ENCODE data around the gene VAT1L. TPM values are rescaled to one million over a fixed set of nuclear protein-coding genes. Genes with fewer than 3 reads are reported as not detected.

The VAT1L gene
- total RNA-seq, 1 experiment from 2014 or later = 19.1 TPM

DNA sequence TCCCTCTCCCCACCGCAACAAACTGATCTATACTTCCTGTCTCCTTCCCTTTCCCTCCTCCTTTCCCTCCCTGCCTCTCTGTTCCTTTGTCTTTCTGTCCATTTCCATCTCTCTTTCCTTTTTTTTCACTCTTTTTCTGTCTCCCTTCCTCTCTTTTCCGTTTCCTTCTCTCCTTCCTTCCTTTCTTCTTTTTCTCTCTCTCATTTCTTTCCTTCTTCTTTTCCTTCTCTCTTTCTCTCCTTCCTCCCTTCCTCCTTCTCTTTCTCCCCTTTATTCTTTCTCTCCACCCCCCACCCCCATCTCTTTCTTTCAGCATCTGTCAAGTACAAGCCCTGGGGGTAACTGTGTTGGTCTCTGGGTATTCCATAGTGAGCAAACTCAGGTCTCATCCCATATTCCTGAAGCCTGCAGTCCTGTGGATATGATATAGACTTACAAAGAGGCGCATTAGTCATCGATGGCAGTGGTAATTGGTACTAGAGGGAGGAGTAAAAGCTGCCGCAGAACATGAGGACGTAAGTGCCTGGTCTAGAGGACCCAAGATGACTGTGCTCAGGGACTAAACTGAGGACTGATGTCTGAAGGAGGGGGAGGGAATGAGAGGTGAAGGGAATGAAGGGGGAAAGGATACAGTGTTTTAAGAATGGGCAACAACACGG is 50.4 kb downstream of the VAT1L start:
- Mint-ChIP-seq H3K9me3 (no peaks in the 10 kb centered on the region), H3K4me3 (no peak overlapping the region), H3K27me3 (ENCODE audit: low read depth) (no peaks in the 10 kb centered on the region), H3K27ac (peak overlapping the region; percentile 14; the same call in 1 of the 2 replicates), H3K36me3 (no peaks in the 10 kb centered on the region), H3K4me1 (peaks cover 31% of the 10 kb centered on the region)
- TF ChIP-seq, protein P1, sequence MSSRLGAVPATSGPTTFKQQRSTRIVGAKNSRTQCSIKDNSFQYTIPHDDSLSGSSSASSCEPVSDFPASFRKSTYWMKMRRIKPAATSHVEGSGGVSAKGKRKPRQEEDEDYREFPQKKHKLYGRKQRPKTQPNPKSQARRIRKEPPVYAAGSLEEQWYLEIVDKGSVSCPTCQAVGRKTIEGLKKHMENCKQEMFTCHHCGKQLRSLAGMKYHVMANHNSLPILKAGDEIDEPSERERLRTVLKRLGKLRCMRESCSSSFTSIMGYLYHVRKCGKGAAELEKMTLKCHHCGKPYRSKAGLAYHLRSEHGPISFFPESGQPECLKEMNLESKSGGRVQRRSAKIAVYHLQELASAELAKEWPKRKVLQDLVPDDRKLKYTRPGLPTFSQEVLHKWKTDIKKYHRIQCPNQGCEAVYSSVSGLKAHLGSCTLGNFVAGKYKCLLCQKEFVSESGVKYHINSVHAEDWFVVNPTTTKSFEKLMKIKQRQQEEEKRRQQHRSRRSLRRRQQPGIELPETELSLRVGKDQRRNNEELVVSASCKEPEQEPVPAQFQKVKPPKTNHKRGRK (CRISPR knock-in tag; IDR thresholded peaks at IDR 0.05; ENCODE audit: borderline replicate concordance) = no peak
- TF ChIP-seq NFYB (CRISPR knock-in tag; conservative IDR thresholded peaks at IDR 0.05; ENCODE audit: low read depth) = no peak
- TF ChIP-seq SMAD4 (CRISPR knock-in tag; IDR thresholded peaks at IDR 0.05) = no peak
- no peak for TF ChIP-seq FOXP1 (CRISPR knock-in tag; IDR thresholded peaks at IDR 0.05; ENCODE audit: borderline replicate concordance)
- no peak for TF ChIP-seq TP53 (CRISPR knock-in tag; IDR thresholded peaks at IDR 0.05)
- TF ChIP-seq NFE2L1 (CRISPR knock-in tag; IDR thresholded peaks at IDR 0.05) = no peak
- TF ChIP-seq, protein P2, sequence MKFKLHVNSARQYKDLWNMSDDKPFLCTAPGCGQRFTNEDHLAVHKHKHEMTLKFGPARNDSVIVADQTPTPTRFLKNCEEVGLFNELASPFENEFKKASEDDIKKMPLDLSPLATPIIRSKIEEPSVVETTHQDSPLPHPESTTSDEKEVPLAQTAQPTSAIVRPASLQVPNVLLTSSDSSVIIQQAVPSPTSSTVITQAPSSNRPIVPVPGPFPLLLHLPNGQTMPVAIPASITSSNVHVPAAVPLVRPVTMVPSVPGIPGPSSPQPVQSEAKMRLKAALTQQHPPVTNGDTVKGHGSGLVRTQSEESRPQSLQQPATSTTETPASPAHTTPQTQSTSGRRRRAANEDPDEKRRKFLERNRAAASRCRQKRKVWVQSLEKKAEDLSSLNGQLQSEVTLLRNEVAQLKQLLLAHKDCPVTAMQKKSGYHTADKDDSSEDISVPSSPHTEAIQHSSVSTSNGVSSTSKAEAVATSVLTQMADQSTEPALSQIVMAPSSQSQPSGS (CRISPR knock-in tag; IDR thresholded peaks at IDR 0.05; ENCODE audit: borderline replicate concordance, low read depth) = no peak
- no peak for TF ChIP-seq ZNF232 (CRISPR knock-in tag; IDR thresholded peaks at IDR 0.05)
- TF ChIP-seq, protein P3, sequence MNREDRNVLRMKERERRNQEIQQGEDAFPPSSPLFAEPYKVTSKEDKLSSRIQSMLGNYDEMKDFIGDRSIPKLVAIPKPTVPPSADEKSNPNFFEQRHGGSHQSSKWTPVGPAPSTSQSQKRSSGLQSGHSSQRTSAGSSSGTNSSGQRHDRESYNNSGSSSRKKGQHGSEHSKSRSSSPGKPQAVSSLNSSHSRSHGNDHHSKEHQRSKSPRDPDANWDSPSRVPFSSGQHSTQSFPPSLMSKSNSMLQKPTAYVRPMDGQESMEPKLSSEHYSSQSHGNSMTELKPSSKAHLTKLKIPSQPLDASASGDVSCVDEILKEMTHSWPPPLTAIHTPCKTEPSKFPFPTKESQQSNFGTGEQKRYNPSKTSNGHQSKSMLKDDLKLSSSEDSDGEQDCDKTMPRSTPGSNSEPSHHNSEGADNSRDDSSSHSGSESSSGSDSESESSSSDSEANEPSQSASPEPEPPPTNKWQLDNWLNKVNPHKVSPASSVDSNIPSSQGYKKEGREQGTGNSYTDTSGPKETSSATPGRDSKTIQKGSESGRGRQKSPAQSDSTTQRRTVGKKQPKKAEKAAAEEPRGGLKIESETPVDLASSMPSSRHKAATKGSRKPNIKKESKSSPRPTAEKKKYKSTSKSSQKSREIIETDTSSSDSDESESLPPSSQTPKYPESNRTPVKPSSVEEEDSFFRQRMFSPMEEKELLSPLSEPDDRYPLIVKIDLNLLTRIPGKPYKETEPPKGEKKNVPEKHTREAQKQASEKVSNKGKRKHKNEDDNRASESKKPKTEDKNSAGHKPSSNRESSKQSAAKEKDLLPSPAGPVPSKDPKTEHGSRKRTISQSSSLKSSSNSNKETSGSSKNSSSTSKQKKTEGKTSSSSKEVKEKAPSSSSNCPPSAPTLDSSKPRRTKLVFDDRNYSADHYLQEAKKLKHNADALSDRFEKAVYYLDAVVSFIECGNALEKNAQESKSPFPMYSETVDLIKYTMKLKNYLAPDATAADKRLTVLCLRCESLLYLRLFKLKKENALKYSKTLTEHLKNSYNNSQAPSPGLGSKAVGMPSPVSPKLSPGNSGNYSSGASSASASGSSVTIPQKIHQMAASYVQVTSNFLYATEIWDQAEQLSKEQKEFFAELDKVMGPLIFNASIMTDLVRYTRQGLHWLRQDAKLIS (CRISPR knock-in tag; IDR thresholded peaks at IDR 0.05; ENCODE audit: borderline replicate concordance) = no peak
- no peak for TF ChIP-seq SOX15 (CRISPR knock-in tag; IDR thresholded peaks at IDR 0.05)
- no peak for TF ChIP-seq GTF2I (CRISPR knock-in tag; conservative IDR thresholded peaks at IDR 0.05)
- TF ChIP-seq RELA (CRISPR knock-in tag; IDR thresholded peaks at IDR 0.05; ENCODE audit: borderline replicate concordance) = no peak
- no peak for TF ChIP-seq FOXJ3 (CRISPR knock-in tag; IDR thresholded peaks at IDR 0.05; ENCODE audit: borderline replicate concordance)
- POLR2A ChIA-PET = no interaction called here
- CTCF ChIA-PET = interaction anchor here (0.8 kb wide), 1 partner anchor 113 kb away, joined by 3 read pairs; no protein-coding TSS in a partner anchor
- ATAC-seq (no peak), DNase-seq (ENCODE audit: low spot score) (no peak)

DNA sequence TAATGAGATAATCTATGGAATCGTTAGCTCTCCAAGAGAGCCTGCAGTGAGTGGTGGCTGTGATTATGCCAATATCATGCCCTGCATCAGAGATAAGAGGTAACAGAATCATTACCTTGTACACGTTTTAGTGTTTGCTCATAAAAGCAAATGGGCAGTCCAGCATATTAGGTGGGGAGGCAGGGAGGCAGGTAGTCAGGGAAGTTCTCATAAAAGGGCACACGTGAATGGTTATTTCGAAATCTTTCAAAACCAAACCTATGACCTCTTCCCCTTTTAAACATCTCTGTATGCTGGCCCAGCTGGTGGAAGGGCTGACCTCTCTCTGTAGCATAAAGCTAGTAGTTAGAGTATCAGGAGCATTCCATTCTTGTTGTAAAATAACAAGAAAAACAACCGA is 51.7 kb downstream of the VAT1L start:
- TF ChIP-seq GRHL2 (CRISPR knock-in tag; IDR thresholded peaks at IDR 0.05; ENCODE audit: insufficient replicate concordance, severe bottlenecking) = no peak
- no peaks in the 10 kb centered on the region for H3K9me3 Mint-ChIP-seq
- no peaks in the 10 kb centered on the region for H3K36me3 Mint-ChIP-seq
- no peak overlapping the region for H3K27ac Mint-ChIP-seq
- DNase-seq (ENCODE audit: low spot score) = no peak
- ChIA-PET CTCF (no interaction called here), POLR2A (no interaction called here)
- ATAC-seq = no peak
- no peaks in the 10 kb centered on the region for H3K27me3 Mint-ChIP-seq (ENCODE audit: low read depth)
- no peak overlapping the region for H3K4me3 Mint-ChIP-seq
- peaks cover 18% of the 10 kb centered on the region for H3K4me1 Mint-ChIP-seq

DNA sequence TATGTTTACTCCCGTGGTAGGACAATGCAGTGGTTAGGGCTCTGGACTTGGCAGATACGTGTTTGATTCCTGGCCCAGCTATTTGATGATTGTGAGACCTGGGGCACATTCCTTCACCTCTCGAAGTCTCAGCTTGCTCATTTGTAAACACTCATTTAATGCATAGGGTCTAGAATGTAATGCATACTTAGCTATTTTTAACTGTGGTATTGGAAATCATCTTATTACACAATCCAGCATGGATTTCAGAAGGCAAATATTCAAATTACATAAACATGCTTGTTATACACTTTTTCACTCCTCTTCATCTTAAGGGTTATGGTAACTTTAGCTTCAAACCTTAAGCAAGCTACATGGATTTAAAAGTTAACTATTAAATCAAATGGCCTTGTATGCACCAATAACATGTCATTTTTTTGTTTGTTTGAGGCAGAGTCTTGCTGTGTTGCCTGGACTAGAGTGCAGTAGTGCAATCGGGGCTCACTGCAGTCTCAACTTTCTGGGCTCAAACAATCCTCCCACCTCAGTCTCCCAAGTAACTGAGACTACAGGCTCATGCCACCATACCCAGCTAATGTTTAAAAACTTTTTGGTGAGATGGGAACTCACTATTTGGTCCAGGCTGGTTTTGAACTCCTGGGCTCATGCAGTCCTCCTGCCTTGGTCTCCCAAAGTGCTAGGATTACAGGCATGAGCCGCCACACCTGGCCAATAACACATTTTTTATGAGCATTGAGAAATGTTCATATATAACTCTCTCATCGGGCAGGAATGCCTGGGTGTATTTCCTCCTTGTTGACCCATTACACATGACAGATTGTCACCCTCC is 52.5 kb downstream of the VAT1L start:
- POLR2A ChIA-PET = no interaction called here
- Mint-ChIP-seq H3K27me3 (ENCODE audit: low read depth) (no peaks in the 10 kb centered on the region), H3K36me3 (no peaks in the 10 kb centered on the region), H3K4me3 (no peak overlapping the region), H3K9me3 (no peaks in the 10 kb centered on the region), H3K27ac (no peak overlapping the region), H3K4me1 (peaks cover 21% of the 10 kb centered on the region)
- DNase-seq (ENCODE audit: low spot score) (no peak), ATAC-seq (no peak)
- CTCF ChIA-PET = no interaction called here
- no peak for TF ChIP-seq ZNF121 (CRISPR knock-in tag; IDR thresholded peaks at IDR 0.05)
- TF ChIP-seq ZBTB21 (CRISPR knock-in tag; IDR thresholded peaks at IDR 0.05; ENCODE audit: borderline replicate concordance) = no peak
- TF ChIP-seq, protein P4, sequence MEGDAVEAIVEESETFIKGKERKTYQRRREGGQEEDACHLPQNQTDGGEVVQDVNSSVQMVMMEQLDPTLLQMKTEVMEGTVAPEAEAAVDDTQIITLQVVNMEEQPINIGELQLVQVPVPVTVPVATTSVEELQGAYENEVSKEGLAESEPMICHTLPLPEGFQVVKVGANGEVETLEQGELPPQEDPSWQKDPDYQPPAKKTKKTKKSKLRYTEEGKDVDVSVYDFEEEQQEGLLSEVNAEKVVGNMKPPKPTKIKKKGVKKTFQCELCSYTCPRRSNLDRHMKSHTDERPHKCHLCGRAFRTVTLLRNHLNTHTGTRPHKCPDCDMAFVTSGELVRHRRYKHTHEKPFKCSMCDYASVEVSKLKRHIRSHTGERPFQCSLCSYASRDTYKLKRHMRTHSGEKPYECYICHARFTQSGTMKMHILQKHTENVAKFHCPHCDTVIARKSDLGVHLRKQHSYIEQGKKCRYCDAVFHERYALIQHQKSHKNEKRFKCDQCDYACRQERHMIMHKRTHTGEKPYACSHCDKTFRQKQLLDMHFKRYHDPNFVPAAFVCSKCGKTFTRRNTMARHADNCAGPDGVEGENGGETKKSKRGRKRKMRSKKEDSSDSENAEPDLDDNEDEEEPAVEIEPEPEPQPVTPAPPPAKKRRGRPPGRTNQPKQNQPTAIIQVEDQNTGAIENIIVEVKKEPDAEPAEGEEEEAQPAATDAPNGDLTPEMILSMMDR (IDR thresholded peaks at IDR 0.05) = no peak
- TF ChIP-seq, protein P5, sequence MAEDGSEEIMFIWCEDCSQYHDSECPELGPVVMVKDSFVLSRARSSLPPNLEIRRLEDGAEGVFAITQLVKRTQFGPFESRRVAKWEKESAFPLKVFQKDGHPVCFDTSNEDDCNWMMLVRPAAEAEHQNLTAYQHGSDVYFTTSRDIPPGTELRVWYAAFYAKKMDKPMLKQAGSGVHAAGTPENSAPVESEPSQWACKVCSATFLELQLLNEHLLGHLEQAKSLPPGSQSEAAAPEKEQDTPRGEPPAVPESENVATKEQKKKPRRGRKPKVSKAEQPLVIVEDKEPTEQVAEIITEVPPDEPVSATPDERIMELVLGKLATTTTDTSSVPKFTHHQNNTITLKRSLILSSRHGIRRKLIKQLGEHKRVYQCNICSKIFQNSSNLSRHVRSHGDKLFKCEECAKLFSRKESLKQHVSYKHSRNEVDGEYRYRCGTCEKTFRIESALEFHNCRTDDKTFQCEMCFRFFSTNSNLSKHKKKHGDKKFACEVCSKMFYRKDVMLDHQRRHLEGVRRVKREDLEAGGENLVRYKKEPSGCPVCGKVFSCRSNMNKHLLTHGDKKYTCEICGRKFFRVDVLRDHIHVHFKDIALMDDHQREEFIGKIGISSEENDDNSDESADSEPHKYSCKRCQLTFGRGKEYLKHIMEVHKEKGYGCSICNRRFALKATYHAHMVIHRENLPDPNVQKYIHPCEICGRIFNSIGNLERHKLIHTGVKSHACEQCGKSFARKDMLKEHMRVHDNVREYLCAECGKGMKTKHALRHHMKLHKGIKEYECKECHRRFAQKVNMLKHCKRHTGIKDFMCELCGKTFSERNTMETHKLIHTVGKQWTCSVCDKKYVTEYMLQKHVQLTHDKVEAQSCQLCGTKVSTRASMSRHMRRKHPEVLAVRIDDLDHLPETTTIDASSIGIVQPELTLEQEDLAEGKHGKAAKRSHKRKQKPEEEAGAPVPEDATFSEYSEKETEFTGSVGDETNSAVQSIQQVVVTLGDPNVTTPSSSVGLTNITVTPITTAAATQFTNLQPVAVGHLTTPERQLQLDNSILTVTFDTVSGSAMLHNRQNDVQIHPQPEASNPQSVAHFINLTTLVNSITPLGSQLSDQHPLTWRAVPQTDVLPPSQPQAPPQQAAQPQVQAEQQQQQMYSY (CRISPR knock-in tag; IDR thresholded peaks at IDR 0.05) = no peak
